Stimulated activated CD8-positive, alpha-beta memory T cell treated with anti-CD3 and anti-CD28 coated beads, Interleukin-12 subunit alpha, Interleukin-12 subunit beta, amount 100 ng/mL, for 24 hours (primary cell): ENCODE data around the gene ART5.
"Not testable (repeated sequence)": the region's sequence is repeated elsewhere in the genome, so short reads cannot be mapped to it uniquely, and the experiment has no call there.

Experiments
- DNase-seq: peaks from one replicate; pipeline ENCODE4 v3.0.0-alpha.2; 2020; ENCODE audit errors: extremely low read depth

Gene ART5

DNA sequence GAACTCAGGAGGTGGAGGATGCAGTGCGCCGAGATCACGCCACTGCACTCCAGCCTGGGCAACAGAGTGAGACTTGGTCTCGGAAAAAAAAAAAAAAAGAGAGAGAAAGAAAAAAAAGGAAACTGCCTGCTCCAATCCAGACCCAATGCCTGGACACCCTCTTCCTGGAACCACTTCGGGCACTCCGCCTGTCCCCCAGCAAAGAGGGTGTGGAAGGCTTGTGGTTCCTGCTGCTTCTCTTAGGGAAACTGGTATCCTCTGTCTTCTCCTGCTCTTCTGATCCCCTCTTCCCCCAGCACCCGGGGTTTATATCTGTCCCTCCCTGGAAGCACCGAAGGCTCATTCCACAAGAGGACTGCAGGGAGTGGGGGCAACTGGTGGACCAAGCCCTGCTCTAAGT is 16.5 kb upstream of the ART5 start:
- DNase-seq: no peak

DNA sequence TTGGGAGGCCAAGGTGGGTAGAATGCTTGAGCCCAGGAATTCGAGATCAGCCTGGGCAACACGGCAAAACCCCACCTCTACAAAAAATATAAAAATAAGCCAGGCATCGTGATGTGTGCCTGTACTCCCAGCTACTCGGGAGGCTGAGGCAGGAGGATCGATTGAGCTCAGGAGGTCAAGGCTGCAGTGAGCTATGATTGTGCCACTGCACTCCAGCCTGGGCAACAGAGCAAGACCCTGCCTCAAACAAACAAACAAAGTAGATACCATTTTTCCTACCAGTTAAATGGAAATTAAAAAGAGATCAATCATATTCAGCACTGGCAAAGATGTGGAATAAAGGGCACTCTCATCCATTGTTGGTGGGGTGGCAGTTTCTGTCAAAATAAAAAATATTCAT is 15.5 kb upstream of the ART5 start:
- DNase-seq: not testable (repeated sequence)

DNA sequence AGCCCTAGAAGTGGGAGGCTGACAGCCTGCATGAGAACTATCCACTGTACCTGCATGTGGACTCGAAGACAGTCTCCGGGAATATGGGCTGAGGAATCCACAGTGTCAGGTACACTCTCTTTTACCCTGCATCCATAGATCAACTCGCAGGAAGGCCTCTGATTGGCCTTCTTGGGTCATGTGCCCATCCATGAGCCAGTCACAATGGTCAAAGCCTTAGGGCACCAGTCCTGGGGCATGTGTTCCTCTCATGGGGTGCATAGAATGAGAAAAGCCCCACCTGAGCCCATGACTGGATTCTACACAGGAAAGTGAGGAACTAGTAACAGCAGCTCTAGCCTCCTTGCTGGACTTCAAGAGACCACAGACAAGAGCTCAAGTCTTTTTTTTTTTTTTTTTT is 13.8 kb upstream of the ART5 start:
- DNase-seq: no peak

DNA sequence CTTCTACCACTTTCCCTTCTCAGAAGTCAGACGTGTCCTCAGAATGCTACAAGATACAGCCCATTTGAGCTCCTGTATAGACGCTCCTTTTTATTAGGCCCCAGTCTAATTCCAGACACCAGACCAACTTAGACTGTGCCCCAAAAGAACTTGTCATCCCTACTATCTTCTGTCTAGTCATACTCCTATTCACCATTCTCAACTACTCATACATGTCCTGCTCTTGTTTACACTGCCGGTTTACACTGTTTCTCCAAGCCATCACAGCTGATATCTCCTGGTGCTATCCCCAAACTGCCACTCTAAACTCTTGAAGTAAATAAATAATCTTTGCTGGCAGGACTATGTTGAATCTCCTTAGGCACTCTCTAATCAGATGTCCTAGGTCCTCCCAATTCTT is 10.7 kb upstream of the ART5 start:
- DNase-seq: not testable (repeated sequence)

DNA sequence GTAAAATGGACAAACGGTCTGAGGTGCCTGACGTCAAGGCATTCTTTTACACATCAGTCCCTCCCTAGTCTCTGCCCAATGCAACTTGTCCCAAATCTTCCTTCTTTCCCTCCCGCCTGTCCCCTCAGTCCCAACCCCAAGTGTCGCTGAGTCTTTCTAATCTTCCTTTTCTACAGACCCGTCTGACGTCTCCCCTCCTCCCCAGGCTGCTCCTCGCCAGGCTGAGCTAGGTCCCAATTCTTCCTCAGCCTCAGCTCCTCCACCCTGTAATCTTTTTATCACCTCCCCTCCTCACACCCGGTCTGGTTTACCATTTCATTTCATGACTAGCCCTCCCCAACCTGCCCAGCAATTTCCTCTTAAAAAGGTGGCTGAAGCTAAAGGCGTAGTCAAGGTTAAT is 7.6 kb upstream of the ART5 start:
- not testable (repeated sequence) for DNase-seq

DNA sequence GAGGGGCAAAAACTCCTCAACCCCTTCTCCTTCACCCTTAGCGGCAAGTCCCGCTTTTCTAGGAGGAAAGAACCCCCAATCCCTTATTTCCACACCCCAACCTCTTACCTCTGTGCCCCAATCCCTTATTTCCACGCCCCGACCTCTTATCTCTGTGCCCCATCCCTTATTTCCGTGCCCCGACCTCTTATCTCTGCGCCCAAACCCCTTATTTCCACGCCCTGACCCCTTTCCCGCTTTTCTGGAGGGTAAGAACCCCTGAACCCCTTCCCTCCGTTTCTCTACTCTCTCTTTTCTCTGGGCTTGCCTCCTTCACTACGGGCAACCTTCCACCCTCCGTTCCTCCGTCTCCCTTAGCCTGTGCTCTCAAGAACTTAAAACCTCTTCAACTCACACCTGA is 7.1 kb upstream of the ART5 start:
- DNase-seq: not testable (repeated sequence)

DNA sequence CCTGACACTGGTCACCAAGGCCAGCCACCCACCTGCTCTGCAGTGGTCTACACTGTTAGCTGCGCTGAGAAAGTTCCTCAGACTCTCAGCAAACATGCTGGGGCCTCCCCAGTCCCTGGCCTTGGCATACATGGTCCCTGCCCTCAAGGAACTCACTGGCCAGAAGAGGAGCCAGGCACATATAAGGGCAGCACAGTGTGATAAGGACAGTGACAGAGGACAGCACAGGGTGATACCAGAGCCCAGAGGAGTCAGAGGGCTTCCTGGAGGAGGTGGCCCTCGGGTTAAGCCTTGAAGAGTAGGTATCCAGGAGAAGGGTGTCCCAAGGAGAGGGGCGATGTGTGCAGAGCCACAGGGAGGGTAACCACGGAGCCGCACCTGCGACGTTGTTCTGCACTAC is 3.8 kb upstream of the ART5 start:
- DNase-seq: no peak

DNA sequence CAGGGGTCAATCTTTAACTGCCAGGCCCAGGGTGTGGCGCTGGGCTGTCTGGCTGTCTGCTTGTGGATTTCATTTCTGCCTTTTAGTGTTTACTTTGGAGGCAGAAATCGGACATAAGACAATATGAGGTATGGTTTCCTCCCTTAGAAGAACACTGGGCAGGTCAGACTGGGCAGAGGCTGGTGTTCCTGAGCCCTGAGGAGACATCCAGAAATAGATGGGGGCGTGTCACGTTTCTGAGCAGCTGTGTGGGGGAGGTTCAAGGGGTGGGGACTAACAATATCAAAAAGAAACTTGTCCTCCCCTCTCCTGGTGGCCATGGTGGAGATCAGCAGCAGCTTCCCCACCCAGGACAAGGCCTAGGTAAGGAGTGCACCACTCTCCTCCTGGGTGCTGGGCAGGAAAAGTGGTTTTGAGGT is 3.0 kb upstream of the ART5 start, which contains the start of gene ART1:
ART1 (plus strand) TSS at position 312 of the 419 bp plus-strand sequence. CDS start 14,086 bp downstream, outside the sequence.
- DNase-seq: no peak

DNA sequence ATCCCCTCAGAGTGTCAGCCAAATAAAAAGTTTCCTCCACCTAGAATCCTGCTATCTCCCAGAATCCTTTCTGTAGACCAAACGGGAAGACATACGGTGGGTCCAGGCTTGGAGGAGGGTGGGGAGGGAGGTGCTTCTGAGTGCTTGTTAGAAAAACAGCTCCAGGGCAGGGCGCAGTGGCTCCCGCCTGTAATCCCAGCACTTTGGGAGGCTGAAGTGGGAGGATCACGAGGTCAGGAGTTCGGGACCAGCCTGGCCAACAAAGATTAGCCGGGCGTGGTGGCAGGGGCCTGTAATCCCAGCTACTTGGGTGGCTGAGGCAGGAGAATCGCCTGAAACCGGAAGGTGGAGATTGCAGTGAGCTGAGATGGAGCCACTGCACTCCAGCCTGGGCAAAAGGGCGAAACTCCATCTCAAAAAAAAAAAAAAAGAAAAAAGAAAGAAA is 1.3 kb upstream of the ART5 start:
- not testable (repeated sequence) for DNase-seq

DNA sequence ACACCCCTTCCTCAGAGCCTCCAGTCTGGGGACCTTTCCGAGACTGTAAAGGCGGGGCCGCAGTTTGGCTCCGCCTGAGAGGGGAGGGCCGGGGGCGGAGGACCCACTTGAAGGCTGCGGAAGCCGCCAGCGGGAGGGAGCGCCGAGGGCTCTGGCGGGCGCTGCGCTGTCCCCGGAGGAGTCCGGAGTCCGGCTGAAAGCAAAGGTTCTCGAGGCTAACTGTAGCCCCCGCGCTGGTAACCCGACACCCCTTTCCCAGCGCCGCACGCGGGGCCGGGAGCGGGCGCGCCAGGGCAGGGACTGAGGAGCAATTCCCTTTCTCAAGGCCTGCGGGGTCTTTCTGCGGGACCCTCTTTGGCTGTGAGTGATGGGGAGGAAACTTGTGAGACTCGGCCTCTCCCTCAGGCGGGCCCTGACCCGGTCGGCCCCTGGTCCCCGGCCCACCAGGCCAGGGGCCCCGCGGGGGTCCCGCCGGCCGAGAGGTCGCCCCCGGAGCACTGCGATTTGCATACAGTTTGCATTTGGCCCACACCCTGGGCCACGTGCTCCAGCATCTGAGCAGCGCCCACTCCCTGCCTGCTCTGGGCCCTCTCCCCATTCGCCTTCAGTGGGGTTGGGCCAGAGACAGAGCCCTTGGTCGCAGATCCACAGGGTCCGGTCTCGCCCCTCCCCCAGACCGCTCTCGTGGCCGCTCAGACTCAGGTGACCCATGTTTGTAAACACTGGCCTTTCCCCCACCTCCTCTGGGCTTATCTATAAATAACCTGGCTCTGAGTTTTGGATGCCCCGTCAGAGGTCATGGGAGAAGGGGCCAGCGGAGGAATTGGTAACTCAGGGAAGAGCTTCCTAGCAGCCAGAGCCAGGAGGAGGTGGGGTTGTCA is 519 bp upstream of the ART5 start:
- no peak for DNase-seq

DNA sequence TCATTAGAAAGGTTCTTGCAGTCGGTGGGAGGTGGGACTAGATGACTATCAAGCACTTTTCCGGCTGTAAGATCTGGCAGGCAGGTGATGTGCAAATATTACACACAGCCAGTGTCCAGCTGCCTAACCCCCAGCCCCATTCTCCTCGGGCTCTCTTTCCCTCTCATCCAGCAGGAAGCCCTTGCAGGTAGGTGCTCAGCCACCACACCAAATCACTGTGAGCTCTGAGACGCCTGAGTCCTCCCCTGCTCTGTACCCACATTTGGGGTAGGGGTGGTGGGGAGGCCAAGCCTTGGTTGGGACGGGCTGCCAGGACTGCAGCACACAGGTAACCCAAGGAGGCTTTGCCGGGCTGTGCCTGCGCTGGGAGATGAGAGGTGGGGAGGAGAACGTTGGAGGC is 601 bp downstream of the ART5 start:
- no peak for DNase-seq

DNA sequence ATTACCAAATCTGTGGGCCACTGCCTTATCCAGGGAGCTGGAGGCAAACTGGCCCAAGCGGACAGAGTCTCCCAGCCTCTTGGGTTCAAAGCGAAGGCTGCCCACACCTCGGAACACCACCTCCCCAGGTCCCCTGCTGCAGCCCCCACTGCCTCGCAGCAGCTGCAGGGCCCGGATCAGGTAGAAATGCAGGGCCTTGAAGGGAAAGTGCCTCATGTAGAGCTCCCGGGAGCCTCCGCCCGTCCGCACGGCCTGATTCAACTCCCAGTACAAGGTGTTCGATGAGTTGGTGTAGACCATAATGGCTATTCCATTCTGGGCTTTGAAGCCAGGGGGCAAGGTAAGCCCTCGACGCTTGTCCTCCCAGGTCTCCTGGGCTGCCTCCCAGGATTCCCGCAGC is 2.0 kb downstream of the ART5 start:
- no peak for DNase-seq

DNA sequence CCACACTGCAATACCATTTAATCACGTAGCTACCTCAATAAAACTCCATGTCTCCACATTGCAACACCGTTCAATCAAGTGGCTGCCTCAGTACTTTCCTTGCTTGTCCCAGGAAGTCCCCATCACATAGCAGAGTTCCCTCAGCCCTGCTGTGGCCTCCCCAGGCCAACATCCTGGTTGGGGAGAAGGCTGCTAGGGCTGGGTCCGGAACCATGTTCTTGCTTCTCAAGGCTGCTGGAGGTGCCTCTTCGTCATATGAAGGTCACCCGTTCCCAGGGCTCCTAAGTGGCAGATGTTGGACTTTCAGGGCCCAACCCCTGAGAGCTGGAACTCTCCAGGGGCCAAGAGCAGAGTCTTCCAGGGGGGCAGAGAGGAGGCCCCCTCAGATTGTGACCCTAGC is 3.3 kb downstream of the ART5 start:
- DNase-seq: no peak

DNA sequence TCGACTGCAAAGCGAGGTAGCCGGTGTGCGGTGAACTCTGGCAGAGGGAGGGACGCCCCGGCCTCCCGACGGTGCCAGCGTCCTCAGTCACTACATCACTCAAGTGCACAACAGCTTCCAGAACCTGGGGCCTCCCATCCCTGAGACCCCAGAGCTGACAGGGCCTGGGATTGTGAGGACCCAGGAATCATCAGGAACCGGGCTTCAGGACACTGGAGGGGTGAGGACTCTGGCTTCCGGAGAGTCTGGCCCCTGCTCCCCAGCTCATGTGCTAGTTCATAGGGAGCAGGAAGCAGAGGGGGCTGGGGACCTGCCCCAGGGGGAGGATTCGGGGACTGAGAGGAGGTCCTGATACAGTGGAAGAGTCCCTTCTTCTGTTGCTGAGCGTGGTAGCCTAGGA is 4.6 kb downstream of the ART5 start:
- DNase-seq: no peak

DNA sequence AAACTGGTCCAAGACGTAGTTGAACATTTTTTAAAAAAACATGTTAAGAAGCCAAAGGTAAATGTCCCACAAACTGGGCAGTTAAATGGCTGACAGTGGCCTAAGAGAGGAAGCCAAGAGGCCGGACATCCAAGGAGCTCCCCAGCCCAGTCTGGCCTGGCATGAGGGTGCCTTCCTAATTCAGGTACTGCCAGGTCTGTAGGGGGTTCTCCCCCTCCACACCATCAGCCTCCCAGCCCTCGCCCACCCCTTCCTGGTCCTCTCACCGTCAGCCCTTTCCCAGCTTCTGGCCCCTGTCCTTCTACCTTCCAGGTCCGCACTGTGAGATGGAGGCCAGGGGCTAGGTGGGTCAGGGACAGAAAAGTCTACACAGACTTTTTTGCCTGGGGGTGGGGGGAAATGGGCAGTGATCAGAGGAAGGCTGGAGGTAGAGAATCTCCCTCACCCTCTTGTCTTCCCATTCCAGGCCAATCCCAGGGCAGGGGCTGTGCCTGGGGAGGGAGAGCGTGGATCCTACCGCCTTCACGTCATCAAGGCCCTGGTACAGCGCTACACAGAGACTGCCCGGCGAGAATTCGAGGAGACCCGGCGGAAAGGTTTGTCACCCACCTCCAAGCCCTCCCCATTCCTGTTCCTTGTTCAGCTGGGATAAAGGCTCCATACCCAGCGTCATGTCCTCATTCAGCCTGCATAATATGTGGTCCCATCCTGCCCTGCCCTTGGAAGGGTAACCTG is 6.0 kb downstream of the ART5 start:
- DNase-seq: no peak

DNA sequence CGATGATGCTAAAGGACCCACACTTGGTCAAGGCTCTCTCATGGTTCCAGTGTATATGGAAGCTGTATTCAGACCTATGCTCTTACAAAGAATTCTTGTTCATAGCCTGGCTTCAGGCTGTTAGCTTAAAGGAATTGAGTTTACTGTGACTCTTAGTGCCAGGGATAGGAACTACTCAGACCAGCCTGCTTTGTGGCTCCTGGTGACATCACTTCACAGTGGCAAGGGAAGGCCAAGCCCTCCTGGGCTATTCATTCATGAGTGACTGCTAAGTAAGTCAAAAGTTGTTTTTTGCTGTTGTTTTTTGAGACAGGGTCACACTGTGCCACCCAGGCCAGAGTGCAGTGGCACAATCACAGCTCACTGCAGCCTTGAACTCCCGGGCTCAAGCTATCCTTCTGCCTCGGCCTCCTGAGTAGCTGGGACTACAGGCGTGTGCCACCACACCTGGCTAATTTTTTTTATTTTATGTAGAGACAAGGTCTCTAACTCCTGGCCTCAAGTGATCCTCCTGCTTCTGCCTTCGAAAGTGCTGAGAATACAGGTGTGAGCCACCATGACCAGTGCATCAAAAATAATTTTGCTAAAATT is 9.6 kb downstream of the ART5 start:
- no peak for DNase-seq

DNA sequence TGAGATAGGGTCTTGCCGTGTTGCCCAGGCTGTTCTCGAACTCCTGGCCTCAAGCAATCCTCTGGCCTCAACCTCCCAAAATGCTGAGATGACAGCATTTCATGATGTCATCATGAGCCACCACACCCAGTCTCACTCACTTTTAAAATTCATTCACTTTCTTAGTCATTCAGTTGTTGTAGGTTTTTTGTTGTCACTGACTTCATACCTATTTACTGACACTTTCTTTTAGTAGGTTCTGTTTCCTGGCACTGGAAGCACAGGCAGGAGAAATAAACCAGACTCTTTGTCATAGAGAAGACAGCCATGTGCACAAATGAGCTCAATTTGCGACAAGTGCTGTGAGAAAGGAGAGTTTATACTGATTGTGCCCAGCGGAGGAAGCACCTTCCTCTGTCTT is 10.5 kb downstream of the ART5 start:
- no peak for DNase-seq

DNA sequence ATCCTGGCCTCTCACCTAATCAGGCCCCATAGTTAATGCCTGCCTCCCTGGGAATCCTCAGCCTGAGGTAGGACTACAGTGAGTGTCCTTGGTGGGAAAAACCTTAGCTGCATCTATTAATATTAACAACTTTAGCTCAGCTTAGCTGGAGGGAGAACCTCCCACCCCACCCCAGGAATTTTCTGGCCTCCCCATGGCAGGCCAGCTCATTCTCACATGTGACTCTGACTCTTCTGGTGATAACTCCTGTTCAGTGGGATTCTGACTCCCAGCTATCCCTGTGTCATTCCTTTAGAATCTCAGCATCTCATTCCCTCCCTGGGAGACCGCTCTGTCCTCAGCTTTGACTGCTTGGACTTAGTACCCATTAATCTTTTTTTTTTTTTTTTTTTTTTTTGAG is 14.5 kb downstream of the ART5 start:
- DNase-seq: no peak

DNA sequence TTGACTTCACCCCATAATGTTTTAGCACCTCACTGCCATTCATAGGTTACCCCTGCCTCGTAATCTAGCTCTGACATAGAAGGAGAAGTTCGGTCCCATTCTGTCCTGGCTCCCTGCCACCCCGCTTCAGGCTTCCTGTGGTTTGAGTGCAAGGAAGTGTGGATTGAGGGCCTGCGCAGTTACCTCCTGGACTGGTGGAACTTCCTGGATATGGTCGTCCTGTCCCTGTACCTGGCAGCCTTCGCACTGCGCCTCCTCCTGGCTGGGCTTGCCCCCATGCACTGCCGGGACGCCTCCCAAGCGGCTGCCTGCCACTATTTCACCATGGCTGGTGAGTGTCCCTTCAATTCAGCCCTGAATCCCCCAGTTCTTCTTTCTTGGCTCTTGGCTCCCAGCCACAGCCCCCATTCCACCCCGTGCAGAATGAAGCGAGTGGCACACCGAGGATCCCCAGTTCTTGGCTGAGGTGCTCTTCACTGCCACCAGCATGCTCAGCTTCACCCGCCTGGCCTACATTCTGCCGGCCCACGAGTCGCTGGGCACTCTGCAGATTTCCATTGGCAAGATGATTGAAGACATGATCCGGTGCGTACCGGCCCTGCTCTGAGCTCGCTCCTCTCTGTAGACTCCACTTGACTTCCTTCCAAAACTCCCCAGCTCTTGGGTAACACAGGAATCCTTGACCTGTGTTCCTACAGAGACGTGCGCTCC is 15.4 kb downstream of the ART5 start:
- DNase-seq: no peak

DNA sequence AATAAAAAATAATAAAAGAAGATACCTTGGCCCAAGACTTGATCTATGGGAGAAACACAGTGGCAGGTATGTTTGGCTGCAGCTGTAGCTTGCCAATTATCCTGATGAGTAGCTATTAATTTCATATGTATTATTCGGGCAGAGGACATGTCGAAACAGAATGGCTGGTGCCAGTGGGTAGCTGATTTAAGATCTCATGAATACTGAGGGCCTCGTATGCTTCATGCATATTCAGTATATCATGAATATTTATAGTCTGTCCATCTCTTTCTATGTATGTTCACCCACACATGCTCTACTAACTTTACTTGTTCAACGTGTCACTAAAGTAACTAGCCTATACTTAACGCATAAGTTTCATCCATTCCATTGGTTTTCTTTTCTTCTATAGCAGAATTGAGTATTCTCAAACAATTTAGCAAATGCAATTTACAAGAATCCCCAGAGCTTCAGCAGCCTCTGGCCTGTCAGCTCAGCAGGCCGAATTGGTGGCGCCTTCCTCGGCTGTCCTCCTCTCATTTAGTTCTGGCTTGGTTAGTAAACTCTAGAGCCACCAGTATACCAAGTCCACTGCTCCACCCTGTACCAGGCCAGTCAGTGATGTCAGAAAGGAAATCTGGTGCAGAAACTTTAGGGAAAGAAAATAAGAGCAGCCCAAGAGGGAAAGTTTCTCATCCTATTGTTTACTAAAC is 17.9 kb downstream of the ART5 start:
- DNase-seq: no peak

DNA sequence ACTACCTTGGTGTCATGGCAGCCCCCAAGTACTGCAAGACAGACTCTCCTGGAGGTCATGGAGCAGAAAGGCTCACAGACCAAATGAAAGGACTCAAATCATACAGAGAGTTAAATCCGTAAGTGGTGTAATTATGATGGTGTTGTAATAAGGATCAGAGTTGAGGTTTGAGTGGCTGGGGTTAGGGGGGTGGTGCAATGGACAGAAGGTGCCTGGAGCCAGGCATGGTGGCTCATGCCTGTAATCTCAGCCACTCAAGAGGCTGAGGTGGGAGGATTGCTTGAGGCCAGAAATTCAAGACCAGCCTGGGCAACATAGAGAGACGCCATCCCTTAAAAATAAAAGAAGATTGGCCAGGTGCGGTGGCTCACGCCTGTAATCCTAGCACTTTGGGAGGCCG is 18.7 kb downstream of the ART5 start:
- DNase-seq: no peak
